Mesothelial cell of epicardium (in vitro differentiated cells): Measurements from ENCODE around the gene PARP3. TPM values are rescaled to one million over a fixed set of nuclear protein-coding genes. Genes with fewer than 3 reads are reported as not detected.
"Not testable (repeated sequence)": the region's sequence is repeated elsewhere in the genome, so short reads cannot be mapped to it uniquely, and the experiment has no call there.

Source experiments
- DNase-seq, 2 experiments: peaks; one replicate each; pipeline ENCODE4 v3.0.0; 2021; ENCODE audit warnings: low spot score in 2 of 2; ENCODE audit not compliant: unreplicated experiment in 2 of 2
- H3K27ac Mint-ChIP-seq: 2 replicates; pipeline ENCODE4 v1.8.0; 2021; ENCODE audit warnings: mixed read lengths
- H3K27me3 Mint-ChIP-seq: 2 replicates; pipeline ENCODE4 v1.8.0; 2021; ENCODE audit warnings: low read depth, mixed read lengths
- H3K36me3 Mint-ChIP-seq: 2 replicates; pipeline ENCODE4 v1.8.0; 2021; ENCODE audit warnings: mixed read lengths
- H3K4me1 Mint-ChIP-seq: 2 replicates; pipeline ENCODE4 v1.8.0; 2021; ENCODE audit warnings: mixed read lengths
- H3K4me3 Mint-ChIP-seq: 2 replicates; pipeline ENCODE4 v1.8.0; 2021; ENCODE audit warnings: mild to moderate bottlenecking, moderate library complexity, mixed read lengths
- H3K9me3 Mint-ChIP-seq: 2 replicates; pipeline ENCODE4 v1.8.0; 2021; ENCODE audit warnings: mixed read lengths
- total RNA-seq: library from RNA; stranded (reverse); gene quantifications from 3 replicates; pipeline ENCODE4 v1.2.1, GENCODE V29; 2021
- TF ChIP-seq, protein P1 (sequence below): fragments of 200-600 bp; sonication (generic); IDR thresholded peaks from one replicate; pipeline ENCODE4 v1.5.0; 2021; ENCODE audit warnings: antibody characterized with exemption; ENCODE audit not compliant: unreplicated experiment

Gene PARP3
- total RNA-seq, 1 donor from 2014 or later, result 13.2 TPM

DNA sequence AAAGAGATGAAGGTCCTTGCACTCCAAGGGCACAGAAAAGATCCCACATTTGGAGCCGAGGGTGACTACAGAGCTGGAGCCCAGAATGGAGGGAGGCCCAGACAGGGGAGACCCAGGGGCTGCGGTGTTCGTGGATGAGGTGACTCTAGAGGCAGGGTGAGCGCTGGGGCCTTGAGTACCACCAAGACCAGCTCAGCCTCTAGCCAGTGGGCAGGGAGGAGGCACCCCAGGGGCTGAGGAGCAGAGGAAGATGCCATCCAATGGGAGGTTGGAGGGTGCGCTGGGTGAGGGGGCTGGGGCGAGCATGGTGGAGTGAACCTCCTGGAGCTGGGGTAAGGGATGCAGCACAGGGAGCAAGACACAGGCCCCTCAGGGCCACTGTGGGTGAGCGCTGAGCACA, 13.7 kb upstream of the PARP3 start:
- DNase-seq, result peak in 1 of 2 experiments; percentile 24
- no peaks in the 10 kb centered on the region for H3K27me3 Mint-ChIP-seq

DNA sequence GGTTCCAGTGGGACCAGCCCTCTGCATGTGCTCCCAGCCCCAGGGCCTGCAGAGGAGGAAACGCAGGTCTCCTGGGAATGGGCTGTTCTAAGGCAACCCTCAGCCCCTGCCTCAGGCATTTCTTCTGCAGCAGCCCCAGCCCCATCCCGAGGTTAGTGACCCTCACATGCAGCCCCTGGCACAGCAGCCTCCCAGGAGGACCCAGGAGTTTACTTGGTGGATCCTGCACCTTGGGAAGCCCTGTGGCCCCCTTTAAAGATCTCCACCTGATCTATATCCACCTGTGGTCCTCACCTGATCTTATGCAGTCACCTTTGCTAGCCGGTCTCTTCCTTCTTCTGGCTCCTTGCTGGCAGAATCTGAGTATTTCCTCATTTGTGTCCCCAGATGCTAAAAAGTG, 13.2 kb upstream of the PARP3 start:
- not testable (repeated sequence) for H3K27ac Mint-ChIP-seq, H3K36me3 Mint-ChIP-seq, H3K9me3 Mint-ChIP-seq, H3K4me3 Mint-ChIP-seq, H3K4me1 Mint-ChIP-seq, H3K27me3 Mint-ChIP-seq
- DNase-seq, result peak in 1 of 2 experiments; percentile 24

More for the DNA sequence above, 13.7 kb upstream of the PARP3 start:
- Mint-ChIP-seq H3K4me3 (no peak overlapping the region), H3K36me3 (peaks cover 1% of the 10 kb centered on the region), H3K27ac (no peak overlapping the region), H3K9me3 (no peaks in the 10 kb centered on the region), H3K4me1 (no peaks in the 10 kb centered on the region)
- TF ChIP-seq, protein P1, sequence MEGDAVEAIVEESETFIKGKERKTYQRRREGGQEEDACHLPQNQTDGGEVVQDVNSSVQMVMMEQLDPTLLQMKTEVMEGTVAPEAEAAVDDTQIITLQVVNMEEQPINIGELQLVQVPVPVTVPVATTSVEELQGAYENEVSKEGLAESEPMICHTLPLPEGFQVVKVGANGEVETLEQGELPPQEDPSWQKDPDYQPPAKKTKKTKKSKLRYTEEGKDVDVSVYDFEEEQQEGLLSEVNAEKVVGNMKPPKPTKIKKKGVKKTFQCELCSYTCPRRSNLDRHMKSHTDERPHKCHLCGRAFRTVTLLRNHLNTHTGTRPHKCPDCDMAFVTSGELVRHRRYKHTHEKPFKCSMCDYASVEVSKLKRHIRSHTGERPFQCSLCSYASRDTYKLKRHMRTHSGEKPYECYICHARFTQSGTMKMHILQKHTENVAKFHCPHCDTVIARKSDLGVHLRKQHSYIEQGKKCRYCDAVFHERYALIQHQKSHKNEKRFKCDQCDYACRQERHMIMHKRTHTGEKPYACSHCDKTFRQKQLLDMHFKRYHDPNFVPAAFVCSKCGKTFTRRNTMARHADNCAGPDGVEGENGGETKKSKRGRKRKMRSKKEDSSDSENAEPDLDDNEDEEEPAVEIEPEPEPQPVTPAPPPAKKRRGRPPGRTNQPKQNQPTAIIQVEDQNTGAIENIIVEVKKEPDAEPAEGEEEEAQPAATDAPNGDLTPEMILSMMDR, result no peak

DNA sequence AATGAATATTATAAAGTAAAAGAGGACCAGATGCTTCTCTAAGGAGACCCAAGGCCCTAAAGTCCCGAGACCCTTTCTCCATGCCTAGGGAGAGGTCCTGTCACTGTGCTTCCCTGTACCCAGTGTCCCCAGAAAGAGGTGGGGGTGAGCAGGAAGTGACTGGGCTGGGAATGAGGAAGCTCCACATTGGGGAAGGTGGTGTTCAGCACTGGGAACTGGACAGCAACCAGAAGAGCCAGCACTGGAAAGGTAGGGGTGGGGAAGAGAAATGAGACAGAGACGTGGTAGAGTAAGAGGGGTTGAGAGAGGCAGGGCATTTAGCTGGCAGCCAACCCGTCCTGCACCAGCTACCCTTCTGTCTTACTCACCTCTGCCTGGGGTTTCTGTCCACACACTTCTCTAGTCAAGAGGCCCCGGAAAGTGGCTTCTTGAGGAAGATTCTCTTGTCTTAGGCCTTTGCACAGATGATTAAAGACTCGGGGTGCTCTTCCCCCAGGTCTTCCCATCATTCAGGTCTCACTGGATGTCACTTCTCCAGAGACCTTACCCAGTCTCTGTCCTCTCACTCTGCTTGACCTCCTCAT, 12.7 kb upstream of the PARP3 start:
- Mint-ChIP-seq H3K9me3 (no peaks in the 10 kb centered on the region), H3K4me1 (no peaks in the 10 kb centered on the region), H3K4me3 (no peak overlapping the region), H3K27ac (no peak overlapping the region), H3K36me3 (peaks cover 7% of the 10 kb centered on the region), H3K27me3 (no peaks in the 10 kb centered on the region)
- TF ChIP-seq, protein P1, result no peak
- peak in 1 of 2 experiments; percentile 37 for DNase-seq

DNA sequence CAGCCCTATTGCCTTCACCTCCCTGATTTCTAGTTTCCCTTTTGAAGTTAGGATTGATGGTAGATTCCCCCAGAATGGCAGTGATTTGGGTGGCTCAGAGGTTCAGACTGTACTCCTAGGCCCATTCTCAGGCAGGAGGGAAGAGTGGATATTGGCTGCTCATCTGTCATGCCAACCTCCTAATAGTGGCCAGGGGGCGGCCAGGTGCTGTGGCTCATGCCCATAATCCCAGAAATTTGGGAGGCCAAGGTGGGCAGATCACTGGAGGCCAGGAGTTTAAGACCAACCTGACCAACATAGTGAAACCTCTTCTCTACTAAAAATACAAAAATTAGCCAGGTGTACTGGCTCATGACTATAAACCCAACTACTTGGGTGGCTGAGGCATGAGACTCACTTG, 11.7 kb upstream of the PARP3 start:
- no peak for DNase-seq
- H3K27me3 Mint-ChIP-seq, result no peaks in the 10 kb centered on the region
- no peaks in the 10 kb centered on the region for H3K9me3 Mint-ChIP-seq
- TF ChIP-seq, protein P1, result no peak
- H3K4me3 Mint-ChIP-seq, result no peak overlapping the region
- H3K4me1 Mint-ChIP-seq, result no peaks in the 10 kb centered on the region
- peaks cover 13% of the 10 kb centered on the region for H3K36me3 Mint-ChIP-seq
- no peak overlapping the region for H3K27ac Mint-ChIP-seq

DNA sequence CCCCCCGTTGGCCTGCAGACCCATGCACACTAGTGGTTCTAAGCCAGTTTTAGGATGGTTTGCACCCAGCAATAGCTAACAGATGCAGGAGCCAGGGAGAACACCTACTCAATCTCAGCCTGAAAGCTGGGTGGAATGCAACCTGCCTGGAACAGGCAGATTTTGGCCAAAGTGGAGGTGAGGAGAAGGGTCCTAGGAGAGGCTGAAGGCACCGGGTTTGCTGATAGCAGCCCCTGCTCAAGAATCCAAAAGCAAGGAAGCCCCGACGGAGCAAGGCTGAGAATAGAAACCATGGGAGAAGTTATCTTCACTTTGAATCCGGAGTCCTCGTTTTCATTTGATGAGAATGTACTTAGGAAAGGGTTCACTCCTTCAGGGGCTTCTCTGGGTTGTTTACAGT, 10.4 kb upstream of the PARP3 start:
- Mint-ChIP-seq H3K27me3 (no peaks in the 10 kb centered on the region), H3K9me3 (no peaks in the 10 kb centered on the region), H3K36me3 (peaks cover 17% of the 10 kb centered on the region), H3K4me3 (no peak overlapping the region), H3K4me1 (no peaks in the 10 kb centered on the region), H3K27ac (no peak overlapping the region)
- TF ChIP-seq, protein P1, result no peak
- DNase-seq, result peak in 1 of 2 experiments; percentile 16

DNA sequence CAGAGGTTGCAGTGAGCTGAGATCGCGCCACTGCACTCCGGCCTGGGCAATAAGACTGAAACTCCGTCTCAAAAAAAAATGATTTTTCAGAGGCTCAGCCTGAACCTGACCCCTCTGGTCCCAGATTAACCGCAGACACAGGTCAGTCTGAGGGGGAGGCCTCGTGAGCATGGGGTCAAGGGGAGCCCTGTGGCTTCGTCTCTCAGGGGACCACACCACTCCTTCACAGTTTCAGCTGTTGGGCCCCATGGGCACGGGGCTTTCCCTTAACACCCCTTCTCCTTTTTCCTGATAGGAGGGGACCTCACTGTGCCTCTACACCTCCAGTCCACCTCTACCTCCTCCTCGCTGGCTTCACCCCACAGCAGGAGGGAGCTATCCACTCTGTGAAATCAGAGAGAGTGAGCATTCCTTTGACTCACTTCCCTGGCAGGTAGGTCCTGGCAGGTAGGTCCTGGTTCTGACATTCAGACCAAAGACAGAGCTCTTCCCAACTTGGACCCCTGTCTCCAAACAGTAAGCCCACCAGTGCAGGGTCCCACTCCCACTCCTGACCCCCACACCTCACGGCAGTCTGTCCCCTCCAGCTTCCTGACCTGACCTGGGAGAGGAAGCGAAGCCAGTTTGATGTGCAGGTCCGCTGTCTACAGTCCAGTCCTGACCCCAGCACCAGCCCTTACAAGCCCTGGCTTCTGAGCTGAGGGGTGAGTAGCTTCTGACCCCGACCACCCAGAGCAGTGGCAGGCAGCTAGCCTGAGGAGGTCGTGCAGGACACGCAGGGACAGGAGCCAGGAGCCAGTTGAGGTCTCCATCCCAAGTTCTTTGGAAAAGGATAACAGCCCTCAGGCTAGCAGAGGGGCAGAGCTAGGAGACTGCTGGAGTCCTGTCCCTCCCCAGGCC, 9.4 kb upstream of the PARP3 start:
- no peak for DNase-seq
- no peak overlapping the region for H3K4me3 Mint-ChIP-seq
- H3K36me3 Mint-ChIP-seq, result peaks cover 17% of the 10 kb centered on the region
- no peaks in the 10 kb centered on the region for H3K4me1 Mint-ChIP-seq
- H3K27me3 Mint-ChIP-seq, result no peaks in the 10 kb centered on the region
- TF ChIP-seq, protein P1, result no peak
- no peaks in the 10 kb centered on the region for H3K9me3 Mint-ChIP-seq
- no peak overlapping the region for H3K27ac Mint-ChIP-seq
